Gastrocnemius medialis (tissue), 4 donors: ENCODE measurements around the gene ZNF155. TPM values are rescaled to one million over a fixed set of nuclear protein-coding genes. Genes with fewer than 3 reads are reported as not detected.

Source experiments
- ATAC-seq, 2 donors: fragments of 150-250 bp; one replicate each; pipeline ENCODE4 v1.9.1; 2016
- DNase-seq, 2 donors: peaks; one replicate each; pipeline ENCODE4 v3.0.0-alpha.2; 2019
- H3K27ac ChIP-seq, 4 donors: fragments of 200-600 bp; sonication (generic); 1 replicate in 1 of 4; 2 replicates in 3 of 4; pipeline ENCODE4 v1.5.1; 2016 to 2018; ENCODE audit warnings: mild to moderate bottlenecking in 2 of 4, moderate library complexity in 1 of 4
- H3K27me3 ChIP-seq, 3 donors: fragments of 200-600 bp; sonication (generic) in 2 of 3; 1 replicate in 1 of 3; 2 replicates in 2 of 3; pipeline versions ENCODE4 v1.5.1 to v1.6.0; 2016 to 2019; ENCODE audit warnings: mild to moderate bottlenecking in 1 of 3, moderate library complexity in 1 of 3
- H3K36me3 ChIP-seq, 2 donors: fragments of 200-600 bp; sonication (generic) in 1 of 2; one replicate each; pipeline ENCODE4 v1.5.1; 2017 to 2018
- H3K4me1 ChIP-seq, 2 donors: fragments of 200-600 bp; sonication (generic) in 1 of 2; one replicate each; pipeline ENCODE4 v1.5.1; 2016 to 2017; ENCODE audit warnings: mild to moderate bottlenecking in 2 of 2
- H3K4me3 ChIP-seq, 4 donors: fragments of 200-600 bp; sonication (generic) in 3 of 4; 1 replicate in 1 of 4; 2 replicates in 3 of 4; pipeline ENCODE4 v1.5.1; 2016 to 2019; ENCODE audit warnings: mild to moderate bottlenecking in 2 of 4
- H3K9me3 ChIP-seq, 3 donors: fragments of 200-600 bp; sonication (generic) in 2 of 3; 1 replicate in 1 of 3; 2 replicates in 2 of 3; pipeline ENCODE4 v1.5.1; 2016 to 2019
- CTCF ChIP-seq, 5 experiments: fragments of 450-650 bp in 3 of 5; fragments of 200-600 bp in 2 of 5; sonication (generic) in 2 of 5; IDR thresholded peaks in 4 of 5; conservative IDR thresholded peaks in 1 of 5; 1 replicate in 4 of 5; 2 replicates in 1 of 5; pipeline ENCODE4 v1.5.1; 2016 to 2019; ENCODE audit warnings: antibody characterized with exemption in 5 of 5, mild to moderate bottlenecking in 3 of 5, moderate library complexity in 3 of 5
- POLR2A ChIP-seq, 2 donors: fragments of 450-650 bp; IDR thresholded peaks; one replicate each; pipeline ENCODE4 v1.6.1; 2017; ENCODE audit warnings: antibody characterized with exemption in 2 of 2, mild to moderate bottlenecking in 2 of 2, moderate library complexity in 2 of 2
- in situ Hi-C, 4 donors: fragments of 200-750 bp; cut with MboI; loops; one replicate each; pipeline versions ENCODE4 v1.15.0 to v1.8.0; 2017; ENCODE audit warnings: low sequenced_read_pairs in 4 of 4
- intact Hi-C: fragments of 100-400 bp; cut with DNase I; formaldehyde crosslinking; loops from one replicate; pipeline ENCODE4 v1.15.1; 2023; ENCODE audit warnings: low total_unique reads
- total RNA-seq, 4 donors: library from RNA; depleted of rRNA; stranded (reverse); fragments of >200 nt; gene quantifications; one replicate each; pipeline versions ENCODE4 v1.1.0 to v1.2.3, GENCODE V29; 2016

ZNF155 gene
- total RNA-seq = 1 to 10 TPM in 3 of 4 donors, under 1 TPM in 1; 0.97 to 2.0 (median 1.6) TPM

GRCh38 chr19:43983912-43984686, at the start of gene ZNF155:
TSS of gene ZNF155 (plus strand) at chr19:43984188. CDS start at chr19:43988544, 4,356 bp downstream.
- ATAC-seq (peak; percentile 100), DNase-seq (peak; percentile 90 to 94)
- in situ Hi-C loops = no loop called here
- Histone ChIP-seq H3K27ac (peak within 1 kb of the TSS; percentile 77 to 83 (median 80)), H3K4me3 (peak within 1 kb of the TSS; percentile 63 to 85 (median 76)), H3K36me3 (peaks cover 0 to 29% of the 10 kb centered on the region in 2 donors), H3K9me3 (peaks cover 0 to 21% (median 0%) of the 10 kb centered on the region in 3 donors), H3K4me1 (peaks cover 0 to 5% of the 10 kb centered on the region in 2 donors), H3K27me3 (no peaks in the 10 kb centered on the region)
- TF ChIP-seq POLR2A (IDR thresholded peaks at IDR 0.05) (no peak), CTCF (IDR thresholded peaks at IDR 0.05 in 4 of 5, conservative IDR thresholded peaks at IDR 0.05 in 1 of 5) (no peak)
- intact Hi-C loops = loop anchor here (1.0 to 5.0 kb wide), 10 partner anchors 18 to 372 kb away; partner anchors contain the start of genes ZNF112, ZNF221, ZNF222 and ZNF223

GRCh38 chr19:43934985-43935708, 48.8 kb upstream of the ZNF155 start, which contains the start of gene ZNF45:
TSS of gene ZNF45 (minus strand) at chr19:43935282. CDS start at chr19:43922185, 13,097 bp downstream.
- ATAC-seq (peak; percentile 98 to 99), DNase-seq (peak; percentile 80 to 83)
- Histone ChIP-seq H3K27me3 (no peaks in the 10 kb centered on the region), H3K36me3 (peaks cover 8 to 33% of the 10 kb centered on the region in 2 donors), H3K4me1 (peaks cover 14 to 17% of the 10 kb centered on the region in 2 donors), H3K9me3 (peaks cover 0 to 7% (median 0%) of the 10 kb centered on the region in 3 donors), H3K4me3 (peak within 1 kb of the TSS; percentile 52 to 78 (median 68)), H3K27ac (peak within 1 kb of the TSS; percentile 71 to 87 (median 77))
- in situ Hi-C loops (no loop called here), intact Hi-C loops (loop anchor here (1.0 to 10.0 kb wide), 8 partner anchors 16 to 420 kb away; partner anchors contain the start of genes ZNF112, ZNF155, ZNF221 and ZNF224)
- TF ChIP-seq CTCF (IDR thresholded peaks at IDR 0.05 in 4 of 5, conservative IDR thresholded peaks at IDR 0.05 in 1 of 5) = no peak
- TF ChIP-seq POLR2A (IDR thresholded peaks at IDR 0.05) = no peak

- no peak for DNase-seq
- peaks cover 14 to 17% of the 10 kb centered on the region in 2 donors for H3K4me1 ChIP-seq
- H3K4me3 ChIP-seq = no peak overlapping the region
- intact Hi-C loops = loop anchor here (10.0 kb wide), 1 partner anchor 419 kb away; the partner anchor contains the start of gene ZNF112
- no peaks in the 10 kb centered on the region for H3K27me3 ChIP-seq
- peaks cover 3 to 23% of the 10 kb centered on the region in 2 donors for H3K36me3 ChIP-seq
- no peak for ATAC-seq
- TF ChIP-seq POLR2A (IDR thresholded peaks at IDR 0.05) (no peak), CTCF (IDR thresholded peaks at IDR 0.05 in 4 of 5, conservative IDR thresholded peaks at IDR 0.05 in 1 of 5) (no peak)
- peaks cover 0 to 7% (median 0%) of the 10 kb centered on the region in 3 donors for H3K9me3 ChIP-seq
- in situ Hi-C loops = no loop called here
- no peak overlapping the region for H3K27ac ChIP-seq
Measured at GRCh38 chr19:43936188-43936587, 47.8 kb upstream of the ZNF155 start.

GRCh38 chr19:43939557-43940260, 44.3 kb upstream of the ZNF155 start:
- in situ Hi-C loops = no loop called here
- Histone ChIP-seq H3K27ac (no peak overlapping the region), H3K9me3 (peaks cover 0 to 7% (median 0%) of the 10 kb centered on the region in 3 donors), H3K27me3 (no peaks in the 10 kb centered on the region), H3K4me1 (peaks cover 5% of the 10 kb centered on the region in 2 donors), H3K36me3 (no peaks in the 10 kb centered on the region), H3K4me3 (no peak overlapping the region)
- no peak for TF ChIP-seq CTCF (IDR thresholded peaks at IDR 0.05 in 4 of 5, conservative IDR thresholded peaks at IDR 0.05 in 1 of 5)
- TF ChIP-seq POLR2A (IDR thresholded peaks at IDR 0.05) = no peak
- intact Hi-C loops = loop anchor here (10.0 kb wide), 1 partner anchor 415 kb away; the partner anchor contains the start of gene ZNF112
- DNase-seq (no peak), ATAC-seq (no peak)
